HCT116 (cell line): Measurements from ENCODE around the gene FGFRL1. TPM values are rescaled to one million over a fixed set of nuclear protein-coding genes. Genes with fewer than 3 reads are reported as not detected.

Experiments used
- ATAC-seq: fragments of 200-7000 bp; cut with Tn5 transposase; 2 replicates; pipeline ENCODE4 v1.9.1; 2020; ENCODE audit warnings: mild to moderate bottlenecking, moderate library complexity
- BruUV-seq: library from RNA; stranded (reverse); fragments of 400-500 nt; replicated peaks from 2 replicates; lab custom pipeline; 2021; lab: Mats Ljungman, UMichigan
- CTCF ChIA-PET: fragments of 300-600 bp; sonication (Branson Sonifier 250); formaldehyde crosslinking; loops from one replicate; lab custom pipeline; 2021; ENCODE audit warnings: antibody characterized with exemption; lab: Charles Lee
- POLR2A ChIA-PET: fragments of 300-600, 350-600 bp; sonication (Branson Sonifier 250); formaldehyde crosslinking; loops from one replicate; lab custom pipeline; 2021; ENCODE audit warnings: antibody characterized with exemption; lab: Charles Lee
- RAD21 ChIA-PET, 2 experiments: fragments of 300-600 bp; sonication (Branson Sonifier 250); formaldehyde crosslinking; loops; one replicate each; lab custom pipeline; 2023; ENCODE audit warnings: low total read pairs in 2 of 2; ENCODE audit not compliant: uncharacterized antibody in 2 of 2, unreplicated experiment in 2 of 2, low non-redundant PET in 1 of 2; lab: Charles Lee
- DNase-seq: peaks from one replicate; pipeline ENCODE4 v3.0.0-alpha.2; 2010; ENCODE audit warnings: low read depth, low spot score
- H2AFZ ChIP-seq: fragments of 200-600 bp; shearing (Covaris generic), sonication (generic); 2 replicates; pipeline ENCODE4 v1.6.1; 2017; ENCODE audit warnings: low read depth, mixed run types, mixed read lengths, antibody characterized with exemption, low read length; ENCODE audit not compliant: poor library complexity, severe bottlenecking
- H3K27ac ChIP-seq: 2 replicates; pipeline ENCODE4 v1.5.1; 2012; ENCODE audit warnings: low read depth, low read length
- H3K27me3 ChIP-seq: fragments of 200-600 bp; sonication (generic); 2 replicates; pipeline ENCODE4 v1.6.1; 2016; ENCODE audit warnings: mixed run types, low read length, mixed read lengths; ENCODE audit not compliant: insufficient read depth
- H3K36me3 ChIP-seq, 2 experiments: fragments of 200-500 bp in 1 of 2; fragments of 200-600 bp in 1 of 2; sonication (Bioruptor generic) in 1 of 2; sonication (generic) in 1 of 2; 2 replicates each; pipeline versions ENCODE4 v1.5.1 to v1.6.1; 2014 to 2016; ENCODE audit warnings: low read length in 2 of 2, inconsistent platforms in 1 of 2, mixed read lengths in 1 of 2, mixed run types in 1 of 2; ENCODE audit not compliant: insufficient read depth in 2 of 2, control insufficient read depth in 1 of 2
- H3K4me1 ChIP-seq, 2 experiments: fragments of 200-600 bp in 1 of 2; sonication (generic) in 1 of 2; 2 replicates each; pipeline versions ENCODE4 v1.5.1 to v1.6.1; 2012 to 2017; ENCODE audit warnings: low read length in 2 of 2, inconsistent platforms in 1 of 2, mild to moderate bottlenecking in 1 of 2, mixed read lengths in 1 of 2, mixed run types in 1 of 2, moderate library complexity in 1 of 2; ENCODE audit not compliant: insufficient read depth in 2 of 2, control insufficient read depth in 1 of 2
- H3K4me2 ChIP-seq: fragments of 200-600 bp; sonication (generic); 2 replicates; pipeline ENCODE4 v1.6.1; 2017; ENCODE audit warnings: mixed run types, low read length, mixed read lengths
- H3K4me3 ChIP-seq, 2 experiments: fragments of 200-600 bp in 1 of 2; sonication (generic) in 1 of 2; replicated peaks in 1 of 2; 2 replicates each; pipeline ENCODE4 v1.5.1; 2011 to 2016; ENCODE audit warnings: low read length in 2 of 2, control low read depth in 1 of 2, low read depth in 1 of 2, mild to moderate bottlenecking in 1 of 2, mixed read lengths in 1 of 2, mixed run types in 1 of 2
- H3K79me2 ChIP-seq: fragments of 200-600 bp; sonication (generic); 2 replicates; pipeline ENCODE4 v1.6.1; 2017; ENCODE audit warnings: mild to moderate bottlenecking, mixed run types, low read length, moderate library complexity, mixed read lengths; ENCODE audit not compliant: insufficient read depth
- H3K9ac ChIP-seq: fragments of 200-600 bp; sonication (generic); 2 replicates; pipeline ENCODE4 v1.6.1; 2016; ENCODE audit warnings: low read length, mixed read lengths
- H3K9me2 ChIP-seq: fragments of 200-600 bp; sonication (generic), shearing (Covaris generic); 2 replicates; pipeline ENCODE4 v1.6.1; 2017; ENCODE audit warnings: mixed run types, mild to moderate bottlenecking, moderate library complexity; ENCODE audit not compliant: insufficient read depth
- H3K9me3 ChIP-seq, 2 experiments: fragments of 200-500 bp in 1 of 2; fragments of 200-600 bp in 1 of 2; sonication (Bioruptor generic) in 1 of 2; sonication (generic) in 1 of 2; 2 replicates each; pipeline ENCODE4 v1.6.1; 2014 to 2017; ENCODE audit warnings: low read length in 2 of 2, mixed read lengths in 2 of 2, inconsistent platforms in 1 of 2, low read depth in 1 of 2, mild to moderate bottlenecking in 1 of 2, mixed run types in 1 of 2, moderate library complexity in 1 of 2; ENCODE audit not compliant: control insufficient read depth in 1 of 2, insufficient read depth in 1 of 2
- H4K20me1 ChIP-seq: fragments of 200-600 bp; sonication (generic), shearing (Covaris generic); 2 replicates; pipeline ENCODE4 v1.6.1; 2017; ENCODE audit warnings: mixed run types, mild to moderate bottlenecking, moderate library complexity; ENCODE audit not compliant: insufficient read depth
- EZH2 ChIP-seq: fragments of 200-600 bp; sonication (generic); IDR thresholded peaks from 2 replicates; pipeline ENCODE4 v1.6.1; 2017; ENCODE audit warnings: antibody characterized with exemption, mixed run types
- JUND ChIP-seq: IDR thresholded peaks from 2 replicates; pipeline ENCODE4 v1.6.1; 2012
- POLR2A ChIP-seq: IDR thresholded peaks from 2 replicates; pipeline ENCODE4 v1.7.0; 2011; ENCODE audit warnings: borderline replicate concordance; ENCODE audit not compliant: insufficient read depth, insufficient read length; ENCODE audit errors: extremely low read depth
- POLR2AphosphoS5 ChIP-seq: IDR thresholded peaks from 2 replicates; pipeline ENCODE4 v1.6.1; 2011; ENCODE audit warnings: mild to moderate bottlenecking, low read depth, low read length, moderate library complexity
- RAD21 ChIP-seq: IDR thresholded peaks from 2 replicates; pipeline ENCODE4 v1.6.1; 2012; ENCODE audit warnings: low read depth, mild to moderate bottlenecking
- SIN3A ChIP-seq: IDR thresholded peaks from 2 replicates; pipeline ENCODE4 v1.6.1; 2012; ENCODE audit warnings: low read depth
- SP1 ChIP-seq: IDR thresholded peaks from 2 replicates; pipeline ENCODE4 v1.6.1; 2012; ENCODE audit warnings: low read depth
- TCF7L2 ChIP-seq: IDR thresholded peaks from 2 replicates; pipeline ENCODE4 v1.7.0; 2011; ENCODE audit warnings: borderline replicate concordance, inconsistent platforms; ENCODE audit not compliant: insufficient read depth, insufficient read length; ENCODE audit errors: extremely low read depth
- YY1 ChIP-seq: IDR thresholded peaks from 2 replicates; pipeline ENCODE4 v1.6.1; 2011; ENCODE audit warnings: low read length, low read depth, moderate library complexity, mild to moderate bottlenecking; ENCODE audit not compliant: insufficient replicate concordance; ENCODE audit errors: extremely low read depth
- ZNF274 ChIP-seq: fragments of 200-500 bp; sonication (Bioruptor generic); IDR thresholded peaks from 2 replicates; pipeline ENCODE4 v1.6.1; 2014; ENCODE audit warnings: mild to moderate bottlenecking, low read depth, low read length, inconsistent platforms
- intact Hi-C: fragments of 100-400 bp; cut with micrococcal nuclease; formaldehyde crosslinking; loops from 2 replicates; pipeline ENCODE4 v1.10.0; 2022
- total RNA-seq: library from RNA; stranded (reverse); gene quantifications from one replicate; pipeline ENCODE4 v1.2.1, GENCODE V29; 2021; ENCODE audit not compliant: unreplicated experiment
- TF ChIP-seq, protein P1 (sequence below): IDR thresholded peaks from 2 replicates; pipeline ENCODE4 v1.6.1; 2012
- TF ChIP-seq, protein P2 (sequence below): IDR thresholded peaks from 2 replicates; pipeline ENCODE4 v1.6.1; 2012; ENCODE audit warnings: low read depth
- TF ChIP-seq, protein P3 (sequence below): IDR thresholded peaks from 2 replicates; pipeline ENCODE4 v1.6.1; 2011; ENCODE audit warnings: mild to moderate bottlenecking, low read length, moderate library complexity; ENCODE audit not compliant: insufficient replicate concordance; ENCODE audit errors: extremely low read depth

Gene FGFRL1
- total RNA-seq, 1 experiment from 2014 or later: 91.1 TPM

DNA sequence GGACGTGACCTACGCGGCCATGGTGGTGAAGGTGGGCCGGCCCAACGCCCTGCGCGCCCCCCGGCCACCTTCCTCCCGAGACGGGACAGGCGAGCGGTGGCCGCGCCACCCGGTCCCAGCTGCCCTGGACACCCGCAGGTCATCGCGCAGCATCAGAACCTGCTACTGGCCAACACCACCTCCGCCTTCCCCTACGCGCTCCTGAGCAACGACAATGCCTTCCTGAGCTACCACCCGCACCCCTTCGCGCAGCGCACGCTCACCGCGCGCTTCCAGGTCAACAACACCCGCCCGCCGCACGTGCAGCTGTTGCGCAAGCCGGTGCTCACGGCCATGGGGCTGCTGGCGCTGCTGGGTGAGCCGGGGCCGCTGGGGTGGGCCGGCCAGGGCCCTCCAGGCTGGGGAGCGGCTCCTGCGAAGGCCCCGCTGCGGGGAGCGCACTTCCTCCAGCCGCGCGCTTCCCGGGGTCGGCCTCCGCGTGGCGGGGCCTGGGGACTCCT lies 9.2 kb upstream of the FGFRL1 start:
- Histone ChIP-seq H3K27ac (no peak overlapping the region), H3K27me3 (no peaks in the 10 kb centered on the region), H3K9me3 (no peaks in the 10 kb centered on the region), H3K36me3 (no peaks in the 10 kb centered on the region)
- no peak for ATAC-seq
- RAD21 ChIA-PET: no interaction called here
- TF ChIP-seq YY1 (no peak), POLR2AphosphoS5 (no peak), EZH2 (no peak), SIN3A (no peak), POLR2A (no peak), JUND (no peak), ZNF274 (no peak), RAD21 (no peak), SP1 (no peak), TCF7L2 (no peak)
- TF ChIP-seq, protein P1, sequence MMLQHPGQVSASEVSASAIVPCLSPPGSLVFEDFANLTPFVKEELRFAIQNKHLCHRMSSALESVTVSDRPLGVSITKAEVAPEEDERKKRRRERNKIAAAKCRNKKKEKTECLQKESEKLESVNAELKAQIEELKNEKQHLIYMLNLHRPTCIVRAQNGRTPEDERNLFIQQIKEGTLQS: no peak
- TF ChIP-seq, protein P2, sequence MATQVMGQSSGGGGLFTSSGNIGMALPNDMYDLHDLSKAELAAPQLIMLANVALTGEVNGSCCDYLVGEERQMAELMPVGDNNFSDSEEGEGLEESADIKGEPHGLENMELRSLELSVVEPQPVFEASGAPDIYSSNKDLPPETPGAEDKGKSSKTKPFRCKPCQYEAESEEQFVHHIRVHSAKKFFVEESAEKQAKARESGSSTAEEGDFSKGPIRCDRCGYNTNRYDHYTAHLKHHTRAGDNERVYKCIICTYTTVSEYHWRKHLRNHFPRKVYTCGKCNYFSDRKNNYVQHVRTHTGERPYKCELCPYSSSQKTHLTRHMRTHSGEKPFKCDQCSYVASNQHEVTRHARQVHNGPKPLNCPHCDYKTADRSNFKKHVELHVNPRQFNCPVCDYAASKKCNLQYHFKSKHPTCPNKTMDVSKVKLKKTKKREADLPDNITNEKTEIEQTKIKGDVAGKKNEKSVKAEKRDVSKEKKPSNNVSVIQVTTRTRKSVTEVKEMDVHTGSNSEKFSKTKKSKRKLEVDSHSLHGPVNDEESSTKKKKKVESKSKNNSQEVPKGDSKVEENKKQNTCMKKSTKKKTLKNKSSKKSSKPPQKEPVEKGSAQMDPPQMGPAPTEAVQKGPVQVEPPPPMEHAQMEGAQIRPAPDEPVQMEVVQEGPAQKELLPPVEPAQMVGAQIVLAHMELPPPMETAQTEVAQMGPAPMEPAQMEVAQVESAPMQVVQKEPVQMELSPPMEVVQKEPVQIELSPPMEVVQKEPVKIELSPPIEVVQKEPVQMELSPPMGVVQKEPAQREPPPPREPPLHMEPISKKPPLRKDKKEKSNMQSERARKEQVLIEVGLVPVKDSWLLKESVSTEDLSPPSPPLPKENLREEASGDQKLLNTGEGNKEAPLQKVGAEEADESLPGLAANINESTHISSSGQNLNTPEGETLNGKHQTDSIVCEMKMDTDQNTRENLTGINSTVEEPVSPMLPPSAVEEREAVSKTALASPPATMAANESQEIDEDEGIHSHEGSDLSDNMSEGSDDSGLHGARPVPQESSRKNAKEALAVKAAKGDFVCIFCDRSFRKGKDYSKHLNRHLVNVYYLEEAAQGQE: no peak
- TF ChIP-seq, protein P3, sequence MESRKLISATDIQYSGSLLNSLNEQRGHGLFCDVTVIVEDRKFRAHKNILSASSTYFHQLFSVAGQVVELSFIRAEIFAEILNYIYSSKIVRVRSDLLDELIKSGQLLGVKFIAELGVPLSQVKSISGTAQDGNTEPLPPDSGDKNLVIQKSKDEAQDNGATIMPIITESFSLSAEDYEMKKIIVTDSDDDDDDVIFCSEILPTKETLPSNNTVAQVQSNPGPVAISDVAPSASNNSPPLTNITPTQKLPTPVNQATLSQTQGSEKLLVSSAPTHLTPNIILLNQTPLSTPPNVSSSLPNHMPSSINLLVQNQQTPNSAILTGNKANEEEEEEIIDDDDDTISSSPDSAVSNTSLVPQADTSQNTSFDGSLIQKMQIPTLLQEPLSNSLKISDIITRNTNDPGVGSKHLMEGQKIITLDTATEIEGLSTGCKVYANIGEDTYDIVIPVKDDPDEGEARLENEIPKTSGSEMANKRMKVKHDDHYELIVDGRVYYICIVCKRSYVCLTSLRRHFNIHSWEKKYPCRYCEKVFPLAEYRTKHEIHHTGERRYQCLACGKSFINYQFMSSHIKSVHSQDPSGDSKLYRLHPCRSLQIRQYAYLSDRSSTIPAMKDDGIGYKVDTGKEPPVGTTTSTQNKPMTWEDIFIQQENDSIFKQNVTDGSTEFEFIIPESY: no peak
- TF ChIP-seq, all 23 proteins: peak for 0
- H3K9me2 ChIP-seq: no peaks in the 10 kb centered on the region
- H4K20me1 ChIP-seq: no peaks in the 10 kb centered on the region
- CTCF ChIA-PET: no interaction called here
- BruUV-seq: no TSS peak
- peaks cover 0 to 10% of the 10 kb centered on the region in 2 experiments; a peak in 2 of 4 replicates for H3K4me1 ChIP-seq
- no peak overlapping the region for H3K9ac ChIP-seq
- DNase-seq: no peak
- no peak overlapping the region for H3K4me2 ChIP-seq
- POLR2A ChIA-PET: no interaction called here
- no peaks in the 10 kb centered on the region for H3K79me2 ChIP-seq
- no peak overlapping the region for H3K4me3 ChIP-seq
- no peak overlapping the region for H2AFZ ChIP-seq
- intact Hi-C loops: no loop called here
